Ovary (tissue), 9 donors: ENCODE measurements around the gene CEBPE. TPM values are rescaled to one million over a fixed set of nuclear protein-coding genes. Genes with fewer than 3 reads are reported as not detected.

Source experiments
- DNase-seq, 5 donors: peaks; one replicate each; pipeline ENCODE4 v3.0.0-alpha.2; 2019 to 2020
- H3K27ac ChIP-seq, 2 donors: fragments of 200-600 bp; one replicate each; pipeline versions ENCODE4 v1.5.1 to v1.8.0; 2019 to 2022
- H3K27me3 ChIP-seq: fragments of 200-600 bp; one replicate; pipeline ENCODE4 v1.8.0; 2022
- H3K36me3 ChIP-seq: fragments of 200-600 bp; sonication (generic); one replicate; pipeline ENCODE4 v1.5.1; 2019
- H3K4me1 ChIP-seq: one replicate; pipeline ENCODE4 v1.8.1; 2013; ENCODE audit warnings: mild to moderate bottlenecking, moderate library complexity; ENCODE audit not compliant: insufficient read depth
- H3K4me3 ChIP-seq: fragments of 200-600 bp; sonication (generic); one replicate; pipeline ENCODE4 v1.5.1; 2017
- H3K9me3 ChIP-seq, 2 donors: fragments of 200-600 bp in 1 of 2; sonication (generic) in 1 of 2; one replicate each; pipeline versions ENCODE4 v1.5.1 to v1.8.1; 2013 to 2019; ENCODE audit warnings: mild to moderate bottlenecking in 1 of 2, moderate library complexity in 1 of 2
- CTCF ChIP-seq, 3 donors: fragments of 450-650 bp in 2 of 3; fragments of 200-600 bp in 1 of 3; IDR thresholded peaks; one replicate each; pipeline versions ENCODE4 v1.5.1 to v1.8.0; 2016 to 2022; ENCODE audit warnings: antibody characterized with exemption in 3 of 3, mild to moderate bottlenecking in 1 of 3
- EP300 ChIP-seq: sonication (generic); formaldehyde crosslinking; IDR thresholded peaks from one replicate; pipeline ENCODE4 v1.6.1; 2017; ENCODE audit warnings: antibody characterized with exemption
- POLR2A ChIP-seq: fragments of 450-650 bp; IDR thresholded peaks from one replicate; pipeline ENCODE4 v1.6.1; 2017; ENCODE audit warnings: antibody characterized with exemption, mild to moderate bottlenecking, moderate library complexity
- WGBS, 3 donors: extraction: QIAGEN DNeasy Blood & Tissue Kit in 1 of 3; methylation state at CpG; one replicate each; pipeline versions ENCODE4 v1.1.5 to v1.1.7; 2013 to 2017; 5-methylcytosine and 5-hydroxymethylcytosine counted together
- intact Hi-C, 4 donors: fragments of 100-400 bp; cut with DNase I; formaldehyde crosslinking; loops; one replicate each; pipeline versions ENCODE4 v1.11.0 to v1.15.1; 2022 to 2023
- polyA plus RNA-seq, 2 donors: library from polyadenylated mRNA; stranded (reverse); fragments of 200-250 nt in 1 of 2; fragments of 350-450 nt in 1 of 2; fragmentation: Illumina TruSeq in 1 of 2; extraction: RNeasy Lipid Tissue Mini Kit (QIAGEN cat#74804) in 1 of 2; gene quantifications; one replicate each; pipeline ENCODE4 v1.2.3, GENCODE V29; 2013 to 2014
- total RNA-seq, 7 donors: library from RNA; depleted of rRNA in 2 of 7; stranded (reverse); fragments of >200 nt in 2 of 7; fragmentation: NEBNext Ultra II Directional in 3 of 7; extraction: Animal tissue kit (Norgen Biotek cat#: 25700) in 3 of 7; gene quantifications; one replicate each; pipeline versions ENCODE4 v1.1.0 to v1.2.4, GENCODE V29; 2016 to 2023
- donor health status: DM: no; HTN: no; CAD: no; lungs with moderate emphysema.
- donor health status: DM: no; HTN: no; CAD: no.
- donor health status: Bipolar disorder and iron deficiency.
- donor health status: DM: yes; HTN: yes; CAD: no.
- donor health status: DM: no; HTN: no; CAD: no.
- donor health status: DM: yes; HTN: yes; CAD: no.

The CEBPE gene
- total and polyA plus RNA-seq, 9 donors = 0.04 TPM; not detected in 8

GRCh38 chr14:23127861-23128260, 8.8 kb upstream of the CEBPE start:
- peak in 1 of 5 donors; percentile 9 for DNase-seq
- H3K36me3 ChIP-seq = no peaks in the 10 kb centered on the region
- H3K27ac ChIP-seq = no peak overlapping the region
- WGBS, 3 donors = 84 to 90% (median 86%) methylated on average over 3 of the region's 3 CpGs
- no peaks in the 10 kb centered on the region for H3K4me1 ChIP-seq
- H3K27me3 ChIP-seq = no peaks in the 10 kb centered on the region
- intact Hi-C loops = loop anchor here in 1 of 4 donors (10.0 kb wide), 1 partner anchor 167 kb away; no protein-coding TSS in a partner anchor
- TF ChIP-seq POLR2A (no peak), CTCF (IDR thresholded peaks at IDR 0.05) (no peak), EP300 (no peak)
- H3K9me3 ChIP-seq = no peaks in the 10 kb centered on the region
- H3K4me3 ChIP-seq = no peak overlapping the region

GRCh38 chr14:23126548-23127278, 7.7 kb upstream of the CEBPE start:
- TF ChIP-seq POLR2A (no peak), EP300 (no peak), CTCF (IDR thresholded peaks at IDR 0.05) (no peak)
- Histone ChIP-seq H3K27me3 (no peaks in the 10 kb centered on the region), H3K27ac (no peak overlapping the region), H3K9me3 (no peaks in the 10 kb centered on the region), H3K4me1 (peaks cover 4% of the 10 kb centered on the region), H3K36me3 (no peaks in the 10 kb centered on the region), H3K4me3 (no peak overlapping the region)
- 83 to 89% (median 87%) methylated on average over 8 of the region's 8 CpGs for WGBS, 3 donors
- intact Hi-C loops = loop anchor here in 1 of 4 donors (10.0 kb wide), 1 partner anchor 168 kb away; no protein-coding TSS in a partner anchor
- DNase-seq = peak in 1 of 5 donors; percentile 16

GRCh38 chr14:23125933-23126524, 7.0 kb upstream of the CEBPE start:
- no peak overlapping the region for H3K4me3 ChIP-seq
- peaks cover 6% of the 10 kb centered on the region for H3K4me1 ChIP-seq
- peak overlapping the region in 1 of 2 donors; percentile 2 for H3K27ac ChIP-seq
- no peaks in the 10 kb centered on the region for H3K36me3 ChIP-seq
- no peak for TF ChIP-seq POLR2A
- TF ChIP-seq EP300 = no peak
- TF ChIP-seq CTCF (IDR thresholded peaks at IDR 0.05) = no peak
- no peaks in the 10 kb centered on the region for H3K27me3 ChIP-seq
- WGBS, 3 donors = 67 to 82% (median 76%) methylated on average over 9 of the region's 9 CpGs
- intact Hi-C loops = loop anchor here in 1 of 4 donors (10.0 kb wide), 1 partner anchor 169 kb away; no protein-coding TSS in a partner anchor
- peak in 1 of 5 donors; percentile 20 for DNase-seq
- no peaks in the 10 kb centered on the region for H3K9me3 ChIP-seq

GRCh38 chr14:23125011-23125410, 6.0 kb upstream of the CEBPE start:
- 45 to 61% (median 49%) methylated on average over 3 of the region's 3 CpGs for WGBS, 3 donors
- intact Hi-C loops = loop anchor here in 1 of 4 donors (10.0 kb wide), 1 partner anchor 170 kb away; no protein-coding TSS in a partner anchor
- Histone ChIP-seq H3K4me3 (no peak overlapping the region), H3K4me1 (peaks cover 6% of the 10 kb centered on the region), H3K27ac (no peak overlapping the region), H3K27me3 (no peaks in the 10 kb centered on the region), H3K36me3 (no peaks in the 10 kb centered on the region), H3K9me3 (no peaks in the 10 kb centered on the region)
- DNase-seq = no peak
- no peak for TF ChIP-seq EP300
- TF ChIP-seq CTCF (IDR thresholded peaks at IDR 0.05) = no peak
- no peak for TF ChIP-seq POLR2A
